IPS-11a (cell line): ENCODE measurements around the gene SEC61A2.

Experiments
- H3K4me3 ChIP-seq: one replicate; pipeline ENCODE4 v1.5.1; 2013; ENCODE audit warnings: low read depth, low read length, control low read depth

The SEC61A2 gene

DNA sequence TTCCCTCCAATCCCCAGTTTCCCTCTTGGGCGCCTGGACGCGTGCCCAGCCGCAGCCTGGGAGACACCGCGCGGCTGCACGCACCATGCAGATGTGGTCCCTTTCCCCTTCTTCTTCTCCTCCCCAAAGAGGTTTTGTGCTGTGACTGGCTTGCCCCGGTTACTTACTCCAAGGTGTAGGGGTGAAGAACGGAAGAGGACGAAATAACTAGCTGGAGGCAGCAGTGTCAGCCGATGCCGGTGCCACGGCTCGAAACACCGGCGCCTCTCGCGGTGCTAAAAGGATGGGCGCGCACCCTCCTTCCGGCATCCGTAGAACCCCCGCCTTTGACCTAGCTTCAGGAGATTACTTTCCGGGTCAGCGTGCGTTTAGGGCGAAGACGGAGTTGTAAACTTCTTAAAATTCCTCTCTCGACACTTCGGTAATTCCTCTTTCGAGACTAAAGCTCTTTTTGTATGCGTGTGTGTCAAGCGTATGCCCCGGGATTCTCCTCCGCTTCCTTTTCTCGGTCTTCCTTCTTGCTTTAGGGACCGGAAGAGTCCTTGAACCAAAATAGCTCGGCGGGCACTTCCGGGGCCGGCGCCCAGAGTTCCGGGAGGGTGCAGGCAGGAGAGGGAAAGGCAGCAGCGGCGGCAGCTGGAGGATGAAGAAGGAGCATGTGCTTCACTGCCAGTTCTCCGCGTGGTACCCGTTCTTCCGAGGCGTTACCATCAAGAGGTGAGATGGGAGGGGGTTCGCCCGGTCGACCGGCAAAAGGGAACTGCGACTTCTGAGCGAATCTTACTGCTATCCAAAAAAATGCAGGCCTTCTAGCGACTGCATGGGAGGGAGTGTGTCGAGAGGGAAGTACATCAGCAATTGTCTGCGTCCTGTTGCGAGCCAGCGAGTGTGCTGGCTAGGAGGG lies 66.4 kb downstream of the SEC61A2 start, which contains the start of the genes CDC123 and NUDT5:
CDC123 (plus strand) TSS at position 586 of the 904 bp plus-strand sequence; CDS start at position 644, 58 bp downstream.
NUDT5 (minus strand) TSS at position 289 of the 904 bp plus-strand sequence. CDS start 9,600 bp downstream, outside the sequence.
- H3K4me3 ChIP-seq, result peak within 1 kb of the TSS; percentile 80

DNA sequence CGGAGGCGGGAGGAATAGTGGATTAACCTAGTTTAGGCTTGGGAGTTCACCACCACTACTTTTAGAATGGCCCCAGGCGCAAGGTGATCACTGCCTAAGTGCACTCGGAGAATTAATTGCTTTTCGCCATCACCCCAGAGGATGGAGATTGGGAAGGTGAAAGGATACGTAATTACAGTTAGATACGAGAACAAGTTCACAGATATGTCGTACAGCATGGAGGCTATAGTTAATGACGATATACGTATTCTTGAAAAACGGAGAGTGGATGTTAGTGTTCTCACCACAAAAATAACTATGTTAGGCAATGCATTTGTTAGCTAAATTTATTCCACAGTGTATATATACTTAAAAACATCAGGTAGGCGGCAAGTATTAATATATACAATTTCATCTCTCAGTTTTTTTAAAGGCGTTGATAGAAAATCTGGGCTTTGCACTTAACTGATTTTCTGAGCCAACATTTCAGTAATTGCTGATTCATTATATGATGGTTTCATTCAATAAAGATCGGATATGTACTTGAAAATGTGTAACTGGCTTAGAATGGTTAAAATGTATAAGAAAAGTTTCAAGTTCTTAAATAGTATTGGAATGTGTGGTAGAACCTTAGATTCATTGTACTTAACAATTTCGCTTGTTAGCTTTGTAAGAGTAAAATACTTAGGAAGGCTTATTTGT lies 67.2 kb downstream of the SEC61A2 start:
- peak overlapping the region; percentile 80 for H3K4me3 ChIP-seq

DNA sequence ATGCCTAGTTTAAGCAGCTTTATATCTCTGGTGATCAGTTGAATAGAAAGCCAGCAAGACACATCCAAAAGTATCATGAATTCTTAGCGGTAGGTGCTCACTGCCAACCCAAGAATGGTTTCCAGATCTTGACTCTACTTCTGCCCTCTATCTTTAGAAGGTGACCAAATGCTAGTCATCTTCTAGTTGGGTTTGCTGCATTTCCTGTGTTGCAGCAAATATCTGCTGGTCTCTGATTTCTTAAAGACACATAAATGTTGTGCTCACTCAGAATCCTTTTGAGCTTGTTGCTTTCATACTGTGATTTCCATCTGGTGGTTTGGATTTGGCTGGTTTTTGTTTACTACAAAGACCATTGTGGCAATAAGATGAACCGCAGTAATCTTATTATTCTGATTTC lies 68.7 kb downstream of the SEC61A2 start:
- H3K4me3 ChIP-seq, result no peak overlapping the region

DNA sequence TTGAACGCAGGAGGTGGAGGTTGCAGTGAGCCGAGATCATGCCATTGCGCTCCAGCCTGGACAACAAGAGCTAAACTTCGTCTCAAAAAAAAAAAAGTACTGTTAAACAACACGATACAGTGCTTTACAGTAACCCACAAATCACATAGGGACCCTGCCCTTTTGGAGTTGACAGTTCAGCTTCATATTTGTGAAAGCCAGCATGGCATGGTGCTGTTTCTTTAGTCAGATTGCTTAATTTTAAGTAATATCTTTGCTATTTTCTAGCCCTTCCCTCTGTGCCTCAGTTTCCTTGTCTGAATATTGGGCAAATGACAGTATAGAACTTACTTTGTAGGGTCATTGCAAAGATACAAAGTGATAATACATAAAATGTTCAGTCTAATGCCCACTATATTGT lies 71.4 kb downstream of the SEC61A2 start:
- no peak overlapping the region for H3K4me3 ChIP-seq

DNA sequence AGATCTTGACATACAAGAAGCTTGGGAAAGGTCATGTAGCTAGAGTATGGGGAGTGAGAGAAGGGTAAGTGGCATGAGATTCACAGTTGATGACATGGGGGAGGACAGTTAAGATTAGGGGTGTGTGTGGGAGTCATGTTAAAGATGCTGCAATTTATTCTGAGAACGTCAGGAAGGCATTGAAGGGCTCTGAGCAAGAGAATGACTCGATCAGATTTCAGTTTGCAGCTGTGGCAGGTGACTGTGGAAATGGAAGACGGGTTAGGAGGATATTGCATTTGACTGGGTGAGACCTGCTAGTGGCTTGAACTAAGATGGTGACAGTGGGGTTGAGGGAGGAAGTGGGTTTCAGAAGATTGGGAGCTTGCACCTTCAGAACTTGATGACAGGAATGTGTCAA lies 72.1 kb downstream of the SEC61A2 start:
- no peak overlapping the region for H3K4me3 ChIP-seq

DNA sequence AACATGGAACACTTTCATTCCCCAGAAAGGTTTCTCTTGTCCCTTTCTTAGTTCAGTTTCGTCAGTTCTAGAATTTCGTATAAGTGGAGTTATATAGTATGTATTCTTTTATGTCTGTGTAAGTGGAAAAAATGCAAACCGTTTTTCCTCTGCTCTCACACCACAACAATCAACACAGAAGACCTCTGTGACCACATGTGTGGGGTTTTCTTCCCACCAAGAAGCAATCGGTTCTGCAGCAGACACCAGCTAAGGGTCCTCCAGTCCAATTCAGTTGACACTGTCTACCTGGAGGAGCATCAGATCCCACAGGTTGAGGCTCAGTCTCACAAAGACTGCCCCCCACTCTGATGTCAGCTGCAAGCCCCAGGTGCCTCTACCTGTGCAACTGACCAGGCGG lies 72.7 kb downstream of the SEC61A2 start:
- H3K4me3 ChIP-seq, result no peak overlapping the region

DNA sequence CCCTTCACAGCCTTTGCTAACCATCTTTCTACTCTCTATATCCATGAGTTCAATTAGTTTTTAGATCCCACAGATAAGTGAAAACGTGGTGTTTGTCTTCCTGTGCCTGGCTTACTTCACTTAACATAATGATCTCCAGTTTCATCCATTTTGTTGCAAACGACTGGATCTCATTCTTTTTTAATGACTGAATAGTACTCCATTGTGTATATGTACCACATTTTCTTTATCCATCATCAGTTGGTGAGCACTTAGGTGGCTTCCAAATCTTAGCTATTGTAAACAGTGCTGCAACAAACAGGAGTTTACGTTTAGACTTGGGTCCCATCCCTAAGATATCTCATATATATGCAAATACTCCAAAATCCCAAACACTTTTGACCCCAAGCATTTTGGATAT lies 75.6 kb downstream of the SEC61A2 start:
- no peak overlapping the region for H3K4me3 ChIP-seq

DNA sequence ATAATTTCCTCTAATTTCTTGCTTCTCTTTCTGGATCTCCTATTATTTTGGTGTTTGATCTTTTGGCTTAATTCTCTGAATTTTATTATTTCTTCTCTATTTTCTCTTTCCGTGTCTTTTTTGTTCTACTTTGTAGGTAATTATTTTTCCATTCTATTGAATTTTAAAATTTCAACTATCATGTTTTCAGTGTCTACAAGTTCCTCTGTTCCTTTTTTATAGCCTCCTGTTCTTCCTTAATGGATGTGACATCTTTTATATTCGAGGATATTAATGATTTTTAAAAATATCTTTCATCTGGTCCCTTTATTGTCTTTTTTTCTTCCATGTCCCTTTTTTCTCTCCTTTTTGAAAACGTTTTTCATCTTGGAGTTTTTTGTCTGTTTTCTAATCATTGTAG lies 77.6 kb downstream of the SEC61A2 start:
- H3K4me3 ChIP-seq, result no peak overlapping the region

DNA sequence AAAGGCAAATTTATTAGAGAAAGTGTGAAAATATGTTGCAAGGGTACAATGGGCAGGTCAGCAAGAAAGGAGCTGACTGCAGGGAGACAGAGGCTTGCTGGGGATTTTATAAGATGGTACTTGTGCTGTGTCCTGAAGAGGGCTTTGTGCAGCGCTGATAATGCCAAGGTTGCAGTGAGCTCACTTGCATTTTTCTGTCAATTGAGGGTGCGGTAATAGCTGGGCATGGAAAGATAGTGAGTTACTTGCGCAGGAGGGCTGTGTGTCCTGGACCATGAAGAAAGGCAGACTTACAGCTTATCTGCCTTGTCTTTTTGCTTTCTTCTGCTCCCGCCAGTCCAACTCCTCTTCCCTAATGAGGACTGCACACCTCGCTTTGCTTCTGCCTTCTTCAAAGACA lies 79.0 kb downstream of the SEC61A2 start:
- no peak overlapping the region for H3K4me3 ChIP-seq

DNA sequence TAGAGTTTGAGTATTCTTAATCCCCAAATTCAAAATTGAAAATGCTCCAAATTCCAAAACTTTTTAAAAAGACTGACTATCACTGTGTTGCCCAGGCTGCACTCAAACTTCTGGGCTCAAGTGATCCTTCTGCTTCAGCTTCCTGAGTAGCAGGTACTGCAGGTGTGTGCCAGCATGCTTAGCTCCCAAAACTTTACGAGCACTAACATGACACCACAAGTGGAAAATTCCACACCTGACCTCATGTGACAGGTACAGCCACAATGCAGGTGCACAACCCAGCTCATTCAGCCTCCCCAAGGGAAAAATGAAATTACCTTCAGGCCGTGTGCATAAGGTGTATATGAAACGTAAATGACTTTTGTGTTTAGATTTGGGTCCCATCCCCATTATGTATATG lies 83.0 kb downstream of the SEC61A2 start:
- no peak overlapping the region for H3K4me3 ChIP-seq

DNA sequence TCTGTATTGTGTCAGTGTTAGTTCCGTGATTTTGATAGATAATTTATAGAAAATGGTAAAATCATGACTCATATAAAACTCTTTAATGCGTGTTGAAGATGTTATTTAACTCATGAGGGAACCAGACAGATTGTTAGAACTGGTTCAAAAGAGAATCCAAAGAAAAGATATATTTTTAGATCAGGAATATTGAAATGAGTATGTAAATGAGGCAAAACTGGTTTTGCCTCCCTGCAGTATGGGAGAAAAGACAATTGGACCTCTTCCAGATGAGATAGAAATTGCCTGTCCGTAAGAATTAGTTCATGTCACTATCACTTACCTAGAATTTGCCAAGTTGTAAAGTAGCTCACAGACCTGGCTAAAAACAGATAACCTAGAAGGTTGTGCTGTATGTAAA lies 84.1 kb downstream of the SEC61A2 start:
- H3K4me3 ChIP-seq, result no peak overlapping the region

DNA sequence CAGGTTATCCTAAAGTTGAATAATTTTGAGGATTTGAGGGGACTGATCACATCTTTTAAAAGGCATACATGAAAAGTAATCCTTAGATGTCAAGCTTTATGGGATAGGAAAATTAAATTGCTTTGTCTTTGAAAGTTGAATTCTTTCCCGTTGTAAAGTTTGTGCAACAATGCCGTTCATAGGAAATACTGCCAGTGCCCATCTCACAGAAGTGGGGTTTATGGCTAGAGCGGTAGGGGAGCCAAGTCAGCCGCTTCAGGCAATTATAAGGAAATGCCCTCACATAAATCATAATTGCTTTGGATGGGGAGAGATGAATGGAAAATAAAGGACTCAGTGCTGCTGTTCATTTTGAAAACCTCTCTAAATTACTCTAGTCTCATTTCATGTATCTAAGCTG lies 84.6 kb downstream of the SEC61A2 start:
- no peak overlapping the region for H3K4me3 ChIP-seq

DNA sequence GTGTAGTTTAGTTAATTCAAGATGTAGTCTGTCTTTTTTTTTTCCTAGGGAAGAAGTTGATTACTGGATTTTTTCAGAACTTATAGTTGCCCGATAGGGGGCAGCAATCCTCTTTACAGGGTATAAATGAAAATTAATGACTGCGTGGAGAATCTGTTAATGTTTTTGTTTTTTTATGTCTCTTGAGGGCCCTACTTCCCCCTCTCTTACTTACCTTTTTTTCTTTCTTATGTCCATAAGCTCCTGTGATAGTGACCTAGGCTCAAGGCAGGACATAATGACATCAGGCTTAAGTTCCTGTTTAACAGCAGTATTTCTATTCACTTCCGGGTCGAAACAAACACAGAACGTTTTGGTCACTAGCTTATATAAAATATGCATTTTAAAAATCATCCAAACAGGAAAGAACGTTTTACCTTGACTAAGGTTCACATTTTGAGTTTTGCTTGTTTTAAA lies 85.3 kb downstream of the SEC61A2 start:
- no peak overlapping the region for H3K4me3 ChIP-seq
